HG02852 (cell line): ENCODE measurements around the gene PAK5.

Experiments used
- ATAC-seq: cut with Tn5 transposase; IDR thresholded peaks from one replicate; pipeline ENCODE4 v1.9.1; 2021; ENCODE audit warnings: mild to moderate bottlenecking, moderate library complexity; ENCODE audit not compliant: unreplicated experiment

PAK5 gene

GRCh38 chr20:9581509-9581908 is 257.4 kb downstream of the PAK5 start:
- no peak for ATAC-seq

- ATAC-seq, result no peak
Observed at GRCh38 chr20:9578594-9578993, 260.3 kb downstream of the PAK5 start.

DNA sequence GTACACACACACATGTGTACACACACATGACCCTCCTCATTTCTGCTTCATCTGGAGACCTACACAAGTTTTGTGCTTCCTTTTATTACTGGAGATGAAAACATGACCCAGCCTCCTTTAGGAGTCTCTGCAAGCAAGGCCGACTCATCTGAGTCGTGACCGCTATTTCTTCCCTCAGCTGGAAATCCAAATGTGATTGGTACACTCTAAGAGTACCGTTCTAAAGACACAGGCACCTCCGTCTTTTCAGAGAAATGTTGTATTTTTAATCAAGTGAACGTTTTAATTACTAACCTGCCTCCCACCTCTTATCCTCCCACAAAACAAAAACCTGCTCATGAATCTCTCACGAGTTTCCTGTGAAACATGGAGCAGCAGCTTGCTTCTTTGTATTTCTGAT is 261.5 kb downstream of the PAK5 start:
- ATAC-seq, result no peak

DNA sequence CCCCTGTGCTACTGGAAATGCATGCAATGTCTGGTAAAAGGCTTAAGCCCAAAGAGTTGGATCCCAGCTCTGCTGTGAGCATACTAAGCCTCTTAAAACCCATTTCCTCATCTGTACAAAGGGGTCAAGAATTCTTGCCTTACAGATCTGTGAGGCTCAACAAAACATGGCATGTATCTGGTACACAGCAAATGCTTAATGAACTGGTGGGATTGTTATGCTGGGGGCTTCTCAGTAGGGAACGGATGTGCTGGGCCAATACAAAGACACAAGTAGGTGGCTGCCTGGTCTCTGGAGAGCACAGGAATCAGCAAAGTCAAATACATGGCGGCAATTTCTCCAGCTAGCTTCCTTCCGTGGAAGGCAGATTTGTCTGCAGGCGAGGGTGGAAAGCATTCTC is 262.2 kb downstream of the PAK5 start:
- ATAC-seq, result no peak

DNA sequence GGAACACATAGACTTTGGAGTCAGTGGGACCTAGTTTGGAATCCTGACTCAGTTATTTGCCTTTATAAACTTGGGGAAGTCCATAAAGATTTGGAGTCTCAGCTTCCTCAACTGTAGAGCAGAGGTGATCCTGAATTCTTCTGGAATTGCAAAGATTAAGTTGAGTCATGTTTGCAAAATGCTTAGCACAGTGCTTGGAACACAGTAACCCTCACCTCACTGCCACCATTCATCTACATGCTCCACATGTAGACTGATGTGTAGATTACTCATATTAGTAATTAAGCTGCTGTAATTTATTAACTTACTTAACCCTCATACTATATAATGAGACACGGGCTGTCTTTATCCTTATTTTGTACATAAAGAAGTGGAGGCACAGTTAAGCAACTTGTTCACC is 263.0 kb downstream of the PAK5 start:
- ATAC-seq, result no peak

- no peak for ATAC-seq
Observed at GRCh38 chr20:9574776-9575175, 264.1 kb downstream of the PAK5 start.

- ATAC-seq, result no peak
Observed at GRCh38 chr20:9574181-9574580, 264.7 kb downstream of the PAK5 start.

GRCh38 chr20:9573335-9574151 is 265.3 kb downstream of the PAK5 start:
- no peak for ATAC-seq

DNA sequence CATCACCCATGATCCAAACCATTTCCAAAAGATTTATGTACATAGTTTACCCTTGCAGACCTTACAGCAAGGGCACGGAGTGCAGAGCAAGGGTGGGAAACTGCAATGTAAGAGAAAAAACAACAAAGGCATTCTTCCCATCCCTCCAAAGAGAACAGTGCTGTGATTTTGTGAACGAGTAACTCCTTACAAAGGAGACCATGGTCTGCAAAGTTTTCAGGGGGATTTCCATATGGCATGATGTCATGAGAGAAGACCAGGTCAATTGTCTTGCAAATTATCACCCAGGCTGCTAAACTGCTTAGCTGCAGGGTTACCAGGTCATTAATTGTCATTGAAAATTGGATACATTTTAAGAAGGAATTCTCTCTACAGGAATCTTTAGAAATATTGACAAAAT is 266.2 kb downstream of the PAK5 start:
- ATAC-seq, result no peak

GRCh38 chr20:9571783-9572182 is 267.1 kb downstream of the PAK5 start:
- no peak for ATAC-seq

GRCh38 chr20:9570612-9571011 is 268.3 kb downstream of the PAK5 start:
- no peak for ATAC-seq

GRCh38 chr20:9566977-9567376 is 271.9 kb downstream of the PAK5 start:
- no peak for ATAC-seq

DNA sequence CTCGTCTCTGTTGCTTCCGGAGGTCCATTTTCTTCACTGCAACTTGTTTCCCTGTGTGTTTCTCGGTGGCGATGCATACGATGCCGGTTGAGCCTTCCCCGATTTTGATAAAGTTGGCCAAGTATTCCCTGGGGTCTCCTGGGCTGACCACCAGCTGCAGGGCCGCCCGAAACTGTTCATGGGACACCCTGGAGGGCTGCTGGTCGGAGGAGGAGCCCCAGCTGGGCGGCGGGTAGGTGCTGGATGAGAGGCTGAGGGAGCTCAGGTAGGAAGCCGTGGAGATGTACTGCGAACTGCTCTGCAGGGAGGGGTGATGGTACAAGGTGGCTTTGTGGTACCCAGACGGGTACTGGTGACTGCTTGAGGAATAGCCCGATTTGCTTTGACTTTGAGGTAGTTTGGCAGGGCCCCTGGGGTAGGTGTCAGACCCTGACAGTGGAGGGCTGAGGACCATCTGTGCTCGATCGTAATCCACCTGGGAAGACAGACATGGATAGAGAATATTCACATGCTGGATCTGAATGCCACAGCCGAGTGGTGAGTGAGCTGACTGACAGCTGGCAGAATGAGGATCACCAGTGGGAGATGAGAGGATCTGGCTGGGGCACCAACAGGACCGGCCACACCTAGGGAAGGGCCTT is 272.8 kb downstream of the PAK5 start:
- no peak for ATAC-seq

- ATAC-seq, result no peak
Observed at GRCh38 chr20:9557411-9557810, 281.5 kb downstream of the PAK5 start.

DNA sequence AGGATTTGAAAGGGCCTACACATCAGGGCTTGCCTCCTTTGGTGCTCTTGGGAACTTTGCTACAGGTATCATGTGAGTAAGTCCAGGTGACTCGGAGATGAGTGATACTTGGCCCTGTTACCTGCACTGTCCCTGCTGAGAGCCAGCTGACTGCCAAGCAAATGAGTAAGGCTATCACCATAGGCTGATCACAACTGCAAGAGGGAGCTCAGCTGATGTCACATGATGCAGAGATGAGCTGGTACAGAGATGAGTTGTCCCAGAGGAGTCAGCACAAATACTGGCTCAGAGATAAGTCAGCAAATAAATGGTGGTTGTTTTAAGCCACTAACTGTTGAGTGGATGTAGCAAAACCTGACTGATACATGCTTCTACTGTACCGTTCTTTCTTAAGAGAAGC is 283.1 kb downstream of the PAK5 start:
- ATAC-seq, result no peak

DNA sequence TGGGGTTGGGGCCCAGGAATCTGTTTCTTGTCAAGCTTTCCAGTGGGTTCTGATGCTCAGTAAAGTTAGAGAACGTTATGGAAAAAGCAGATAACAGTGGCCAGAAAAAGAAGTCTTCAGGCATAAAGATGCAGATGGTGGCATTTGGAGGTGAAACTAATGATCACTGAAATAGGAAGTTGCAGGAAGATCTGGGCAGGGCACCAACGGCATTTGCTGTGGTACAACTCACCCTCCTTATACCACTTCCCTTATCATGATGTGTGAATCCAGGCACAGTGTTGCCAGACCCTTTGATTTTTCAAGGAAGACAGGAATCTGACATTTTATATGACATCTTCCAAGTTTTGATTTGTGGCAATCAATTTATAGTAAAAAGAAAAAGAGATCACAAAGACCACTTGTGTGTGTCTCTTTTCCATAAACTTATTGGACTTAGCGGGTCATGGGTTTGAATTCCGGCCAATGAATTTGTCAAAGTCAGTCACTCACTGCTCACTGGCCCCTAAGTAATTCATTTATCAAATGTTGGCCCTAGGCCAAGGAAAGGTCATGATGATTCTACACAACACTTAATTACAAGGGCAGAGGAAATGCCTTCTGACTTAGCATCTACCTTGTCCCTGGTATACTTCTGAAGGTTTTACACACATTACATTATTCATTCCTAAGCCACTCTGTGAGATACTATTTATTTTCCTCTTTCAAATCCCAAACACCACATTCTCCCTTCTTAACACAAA is 286.9 kb downstream of the PAK5 start:
- ATAC-seq, result no peak

DNA sequence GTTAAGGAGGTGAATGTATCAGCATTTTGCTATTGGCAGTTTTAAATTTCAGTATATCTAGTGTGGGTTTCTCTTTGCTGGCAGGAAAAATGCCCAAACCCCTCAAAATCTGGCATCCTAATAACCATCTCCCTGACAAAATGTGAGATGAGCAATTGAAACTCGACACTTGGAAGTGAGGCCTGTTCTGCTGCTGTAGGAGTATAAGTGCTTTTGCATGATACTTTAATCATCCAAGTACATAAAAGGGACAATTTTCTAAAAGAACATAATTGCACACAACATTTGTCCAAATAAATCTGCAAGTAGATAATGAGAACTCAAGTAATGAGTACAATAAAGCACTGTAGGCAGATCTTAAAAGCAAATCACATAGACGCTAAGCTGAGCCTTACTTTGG is 288.0 kb downstream of the PAK5 start:
- ATAC-seq, result no peak

- no peak for ATAC-seq
Observed at GRCh38 chr20:9550283-9550682, 288.6 kb downstream of the PAK5 start.

DNA sequence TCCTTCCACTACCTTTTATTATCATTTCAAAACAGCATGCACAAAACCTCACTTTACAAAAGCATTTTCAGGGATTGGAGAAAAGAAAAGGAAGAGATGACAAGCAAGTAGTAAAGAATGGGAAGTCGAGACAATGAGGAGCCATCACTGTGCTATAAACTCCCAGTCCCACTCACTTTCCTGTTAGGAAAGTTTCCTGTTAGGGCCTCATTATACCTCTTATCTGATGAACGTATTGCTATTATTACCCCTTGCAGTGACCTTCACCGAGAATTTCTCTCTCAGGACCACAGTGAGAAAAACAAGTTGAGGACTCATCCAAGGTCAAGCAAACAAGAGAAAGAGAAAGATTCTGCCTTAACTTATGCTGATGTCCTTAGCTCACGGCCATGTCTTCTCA is 295.7 kb downstream of the PAK5 start:
- ATAC-seq, result no peak

DNA sequence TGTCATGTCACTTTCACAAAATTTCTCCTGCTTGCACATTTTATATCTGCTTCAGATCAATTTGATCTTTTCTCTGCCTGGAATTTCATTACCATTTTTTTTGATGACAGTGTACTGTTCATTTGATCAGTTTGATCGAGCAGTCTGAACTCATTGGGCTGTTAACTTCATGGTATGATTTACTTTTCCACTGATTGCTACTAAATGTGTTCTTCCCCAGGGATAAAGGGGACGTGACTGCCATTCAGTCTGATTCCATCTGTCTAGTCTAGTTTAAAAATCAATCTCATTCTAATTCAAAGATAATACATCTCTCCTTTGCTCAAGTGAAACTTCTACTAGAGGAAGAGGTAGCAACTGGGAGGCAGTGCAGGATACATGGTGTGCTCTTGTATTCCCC is 303.4 kb downstream of the PAK5 start:
- no peak for ATAC-seq

GRCh38 chr20:9534025-9534424 is 304.9 kb downstream of the PAK5 start:
- ATAC-seq, result no peak
